ENCODE results near the gene AHCYL2.

AHCYL2 gene

GRCh38 chr7:129199406-129199805 lies 25.4 kb upstream of the AHCYL2 start:
- no peak for TF ChIP-seq CTCF (IDR thresholded peaks at IDR 0.05; ENCODE audit: low read depth, low read length, missing control alignments)
- H3K4me3 ChIP-seq (ENCODE audit: low read depth, low read length): no peak overlapping the region
- DNase-seq (ENCODE audit: low read depth): no peak
- in situ Hi-C loops (cut with HindIII; ENCODE audit: low sequenced_read_pairs): loop anchor here (5.0 kb wide), 1 partner anchor 73 kb away; no protein-coding TSS in a partner anchor

- in situ Hi-C loops (cut with HindIII; ENCODE audit: low sequenced_read_pairs): no loop called here
- no peak for DNase-seq (ENCODE audit: low read depth)
- no peak for TF ChIP-seq CTCF (IDR thresholded peaks at IDR 0.05; ENCODE audit: low read depth, low read length, missing control alignments)
- no peak overlapping the region for H3K4me3 ChIP-seq (ENCODE audit: low read depth, low read length)
Observed at GRCh38 chr7:129202058-129202777, 22.6 kb upstream of the AHCYL2 start.

GRCh38 chr7:129203050-129203741 lies 21.6 kb upstream of the AHCYL2 start:
- no peak for TF ChIP-seq CTCF (IDR thresholded peaks at IDR 0.05; ENCODE audit: low read depth, low read length, missing control alignments)
- H3K4me3 ChIP-seq (ENCODE audit: low read depth, low read length): no peak overlapping the region
- no peak for DNase-seq (ENCODE audit: low read depth)
- in situ Hi-C loops (cut with HindIII; ENCODE audit: low sequenced_read_pairs): no loop called here

GRCh38 chr7:129205126-129205818 lies 19.6 kb upstream of the AHCYL2 start:
- in situ Hi-C loops (cut with HindIII; ENCODE audit: low sequenced_read_pairs): no loop called here
- no peak overlapping the region for H3K4me3 ChIP-seq (ENCODE audit: low read depth, low read length)
- DNase-seq (ENCODE audit: low read depth): no peak
- no peak for TF ChIP-seq CTCF (IDR thresholded peaks at IDR 0.05; ENCODE audit: low read depth, low read length, missing control alignments)

GRCh38 chr7:129205987-129206785 lies 18.6 kb upstream of the AHCYL2 start:
- in situ Hi-C loops (cut with HindIII; ENCODE audit: low sequenced_read_pairs): no loop called here
- no peak overlapping the region for H3K4me3 ChIP-seq (ENCODE audit: low read depth, low read length)
- no peak for TF ChIP-seq CTCF (IDR thresholded peaks at IDR 0.05; ENCODE audit: low read depth, low read length, missing control alignments)
- DNase-seq (ENCODE audit: low read depth): no peak

GRCh38 chr7:129208667-129209066 lies 16.2 kb upstream of the AHCYL2 start:
- H3K4me3 ChIP-seq (ENCODE audit: low read depth, low read length): no peak overlapping the region
- TF ChIP-seq CTCF (IDR thresholded peaks at IDR 0.05; ENCODE audit: low read depth, low read length, missing control alignments): no peak
- DNase-seq (ENCODE audit: low read depth): no peak
- in situ Hi-C loops (cut with HindIII; ENCODE audit: low sequenced_read_pairs): no loop called here

Data from astrocyte of the cerebellum (primary cell).